Measurements from ENCODE around the gene CIB2.

Gene CIB2

GRCh38 chr15:78082743-78083110 lies 48.5 kb downstream of the CIB2 start:
- no peak for DNase-seq

GRCh38 chr15:78082106-78082742 lies 49.0 kb downstream of the CIB2 start:
- no peak for DNase-seq

- DNase-seq: no peak
Measured at GRCh38 chr15:78080088-78080460, 51.2 kb downstream of the CIB2 start.

- no peak for DNase-seq
Measured at GRCh38 chr15:78079298-78080087, 51.8 kb downstream of the CIB2 start.

- no peak for DNase-seq
Measured at GRCh38 chr15:78077871-78078210, 53.4 kb downstream of the CIB2 start.

GRCh38 chr15:78077053-78077870 lies 54.0 kb downstream of the CIB2 start, which contains the start of gene TBC1D2B:
TBC1D2B (minus strand) TSS chr15:78077711; CDS start chr15:78077652, 59 bp downstream.
- no peak for DNase-seq

- no peak for DNase-seq
Measured at GRCh38 chr15:78076231-78077052, 54.8 kb downstream of the CIB2 start.

- peak in 1 of 2 experiments; percentile 10 for DNase-seq
Measured at GRCh38 chr15:78075490-78076230, 55.6 kb downstream of the CIB2 start.

- no peak for DNase-seq
Measured at GRCh38 chr15:78073046-78073787, 58.0 kb downstream of the CIB2 start.

- DNase-seq: no peak
Measured at GRCh38 chr15:78072080-78072892, 59.0 kb downstream of the CIB2 start.

GRCh38 chr15:78071383-78071782 lies 59.9 kb downstream of the CIB2 start:
- no peak for DNase-seq

- no peak for DNase-seq
Measured at GRCh38 chr15:78070049-78070700, 61.1 kb downstream of the CIB2 start.

GRCh38 chr15:78069462-78070029 lies 61.7 kb downstream of the CIB2 start:
- no peak for DNase-seq

GRCh38 chr15:78069052-78069414 lies 62.2 kb downstream of the CIB2 start:
- no peak for DNase-seq

GRCh38 chr15:78067328-78068228 lies 63.7 kb downstream of the CIB2 start:
- DNase-seq: no peak

GRCh38 chr15:78065973-78066946 lies 65.0 kb downstream of the CIB2 start:
- no peak for DNase-seq

- no peak for DNase-seq
Measured at GRCh38 chr15:78065284-78065872, 65.9 kb downstream of the CIB2 start.
